ENCODE data around the gene FBXO11. TPM values are rescaled to one million over a fixed set of nuclear protein-coding genes. Genes with fewer than 3 reads are reported as not detected.

The FBXO11 gene
- total and polyA plus RNA-seq, 10 of the 15 experiments (the other 5 are each of a cell fraction or from before 2014, with no cell fraction given) = 5.9 to 38.9 (median 22.5) TPM

- TF ChIP-seq, protein P1, sequence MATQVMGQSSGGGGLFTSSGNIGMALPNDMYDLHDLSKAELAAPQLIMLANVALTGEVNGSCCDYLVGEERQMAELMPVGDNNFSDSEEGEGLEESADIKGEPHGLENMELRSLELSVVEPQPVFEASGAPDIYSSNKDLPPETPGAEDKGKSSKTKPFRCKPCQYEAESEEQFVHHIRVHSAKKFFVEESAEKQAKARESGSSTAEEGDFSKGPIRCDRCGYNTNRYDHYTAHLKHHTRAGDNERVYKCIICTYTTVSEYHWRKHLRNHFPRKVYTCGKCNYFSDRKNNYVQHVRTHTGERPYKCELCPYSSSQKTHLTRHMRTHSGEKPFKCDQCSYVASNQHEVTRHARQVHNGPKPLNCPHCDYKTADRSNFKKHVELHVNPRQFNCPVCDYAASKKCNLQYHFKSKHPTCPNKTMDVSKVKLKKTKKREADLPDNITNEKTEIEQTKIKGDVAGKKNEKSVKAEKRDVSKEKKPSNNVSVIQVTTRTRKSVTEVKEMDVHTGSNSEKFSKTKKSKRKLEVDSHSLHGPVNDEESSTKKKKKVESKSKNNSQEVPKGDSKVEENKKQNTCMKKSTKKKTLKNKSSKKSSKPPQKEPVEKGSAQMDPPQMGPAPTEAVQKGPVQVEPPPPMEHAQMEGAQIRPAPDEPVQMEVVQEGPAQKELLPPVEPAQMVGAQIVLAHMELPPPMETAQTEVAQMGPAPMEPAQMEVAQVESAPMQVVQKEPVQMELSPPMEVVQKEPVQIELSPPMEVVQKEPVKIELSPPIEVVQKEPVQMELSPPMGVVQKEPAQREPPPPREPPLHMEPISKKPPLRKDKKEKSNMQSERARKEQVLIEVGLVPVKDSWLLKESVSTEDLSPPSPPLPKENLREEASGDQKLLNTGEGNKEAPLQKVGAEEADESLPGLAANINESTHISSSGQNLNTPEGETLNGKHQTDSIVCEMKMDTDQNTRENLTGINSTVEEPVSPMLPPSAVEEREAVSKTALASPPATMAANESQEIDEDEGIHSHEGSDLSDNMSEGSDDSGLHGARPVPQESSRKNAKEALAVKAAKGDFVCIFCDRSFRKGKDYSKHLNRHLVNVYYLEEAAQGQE (IDR thresholded peaks at IDR 0.05; ENCODE audit: low read depth, low read length) = no peak
- TF ChIP-seq RFX5 (IDR thresholded peaks at IDR 0.05; ENCODE audit: low read depth, low read length) (no peak), E4F1 (IDR thresholded peaks at IDR 0.05; ENCODE audit: borderline replicate concordance, partially characterized antibody) (no peak), ZNF207 (IDR thresholded peaks at IDR 0.05; ENCODE audit: borderline replicate concordance) (no peak), RUNX3 (IDR thresholded peaks at IDR 0.05; ENCODE audit: low read length) (0 out of 2 replicates have a peak, but pooled peaks have one; percentile 7), ATF7 (IDR thresholded peaks at IDR 0.05; ENCODE audit: low read depth) (peak; percentile 67), SPI1 (IDR thresholded peaks at IDR 0.05; ENCODE audit: borderline replicate concordance, insufficient read depth, low read depth, low read length) (peak; percentile 70), EGR1 (IDR thresholded peaks at IDR 0.05; ENCODE audit: borderline replicate concordance in 1 of 2, low read depth in 2 of 2, low read length in 2 of 2) (no peak), HDAC6 (IDR thresholded peaks at IDR 0.05; ENCODE audit: unreplicated experiment) (no peak), JUNB (IDR thresholded peaks at IDR 0.05) (peak; percentile 25; the same call in 1 of the 2 replicates), BCL11A (IDR thresholded peaks at IDR 0.05; ENCODE audit: low read depth, low read length) (no peak), MTA2 (IDR thresholded peaks at IDR 0.05; ENCODE audit: low read depth) (peak; percentile 83)
- TF ChIP-seq, protein P2, sequence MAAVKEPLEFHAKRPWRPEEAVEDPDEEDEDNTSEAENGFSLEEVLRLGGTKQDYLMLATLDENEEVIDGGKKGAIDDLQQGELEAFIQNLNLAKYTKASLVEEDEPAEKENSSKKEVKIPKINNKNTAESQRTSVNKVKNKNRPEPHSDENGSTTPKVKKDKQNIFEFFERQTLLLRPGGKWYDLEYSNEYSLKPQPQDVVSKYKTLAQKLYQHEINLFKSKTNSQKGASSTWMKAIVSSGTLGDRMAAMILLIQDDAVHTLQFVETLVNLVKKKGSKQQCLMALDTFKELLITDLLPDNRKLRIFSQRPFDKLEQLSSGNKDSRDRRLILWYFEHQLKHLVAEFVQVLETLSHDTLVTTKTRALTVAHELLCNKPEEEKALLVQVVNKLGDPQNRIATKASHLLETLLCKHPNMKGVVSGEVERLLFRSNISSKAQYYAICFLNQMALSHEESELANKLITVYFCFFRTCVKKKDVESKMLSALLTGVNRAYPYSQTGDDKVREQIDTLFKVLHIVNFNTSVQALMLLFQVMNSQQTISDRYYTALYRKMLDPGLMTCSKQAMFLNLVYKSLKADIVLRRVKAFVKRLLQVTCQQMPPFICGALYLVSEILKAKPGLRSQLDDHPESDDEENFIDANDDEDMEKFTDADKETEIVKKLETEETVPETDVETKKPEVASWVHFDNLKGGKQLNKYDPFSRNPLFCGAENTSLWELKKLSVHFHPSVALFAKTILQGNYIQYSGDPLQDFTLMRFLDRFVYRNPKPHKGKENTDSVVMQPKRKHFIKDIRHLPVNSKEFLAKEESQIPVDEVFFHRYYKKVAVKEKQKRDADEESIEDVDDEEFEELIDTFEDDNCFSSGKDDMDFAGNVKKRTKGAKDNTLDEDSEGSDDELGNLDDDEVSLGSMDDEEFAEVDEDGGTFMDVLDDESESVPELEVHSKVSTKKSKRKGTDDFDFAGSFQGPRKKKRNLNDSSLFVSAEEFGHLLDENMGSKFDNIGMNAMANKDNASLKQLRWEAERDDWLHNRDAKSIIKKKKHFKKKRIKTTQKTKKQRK (IDR thresholded peaks at IDR 0.05; ENCODE audit: low read depth, low read length) = no peak
These were observed 8.2 kb downstream of the FBXO11 start (continued) for GRCh38 chr2:47897883-47898731.

Measured in GM12878 (cell line).